HG03097 (cell line): ENCODE results near the gene PNPLA1.

Experiments
- ATAC-seq: cut with Tn5 transposase; IDR thresholded peaks from one replicate; pipeline ENCODE4 v1.9.1; 2021; ENCODE audit not compliant: unreplicated experiment, low FRiP score

PNPLA1 gene, protein sequence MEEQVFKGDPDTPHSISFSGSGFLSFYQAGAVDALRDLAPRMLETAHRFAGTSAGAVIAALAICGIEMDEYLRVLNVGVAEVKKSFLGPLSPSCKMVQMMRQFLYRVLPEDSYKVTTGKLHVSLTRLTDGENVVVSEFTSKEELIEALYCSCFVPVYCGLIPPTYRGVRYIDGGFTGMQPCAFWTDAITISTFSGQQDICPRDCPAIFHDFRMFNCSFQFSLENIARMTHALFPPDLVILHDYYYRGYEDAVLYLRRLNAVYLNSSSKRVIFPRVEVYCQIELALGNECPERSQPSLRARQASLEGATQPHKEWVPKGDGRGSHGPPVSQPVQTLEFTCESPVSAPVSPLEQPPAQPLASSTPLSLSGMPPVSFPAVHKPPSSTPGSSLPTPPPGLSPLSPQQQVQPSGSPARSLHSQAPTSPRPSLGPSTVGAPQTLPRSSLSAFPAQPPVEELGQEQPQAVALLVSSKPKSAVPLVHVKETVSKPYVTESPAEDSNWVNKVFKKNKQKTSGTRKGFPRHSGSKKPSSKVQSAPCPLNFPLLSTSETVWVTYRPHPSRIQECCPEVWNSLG

GRCh38 chr6:36269834-36270705, at the start of gene PNPLA1:
Gene PNPLA1, plus strand, starts transcription at chr6:36270060. Its CDS starts 400 bp downstream, at chr6:36270460.
- no peak for ATAC-seq

DNA sequence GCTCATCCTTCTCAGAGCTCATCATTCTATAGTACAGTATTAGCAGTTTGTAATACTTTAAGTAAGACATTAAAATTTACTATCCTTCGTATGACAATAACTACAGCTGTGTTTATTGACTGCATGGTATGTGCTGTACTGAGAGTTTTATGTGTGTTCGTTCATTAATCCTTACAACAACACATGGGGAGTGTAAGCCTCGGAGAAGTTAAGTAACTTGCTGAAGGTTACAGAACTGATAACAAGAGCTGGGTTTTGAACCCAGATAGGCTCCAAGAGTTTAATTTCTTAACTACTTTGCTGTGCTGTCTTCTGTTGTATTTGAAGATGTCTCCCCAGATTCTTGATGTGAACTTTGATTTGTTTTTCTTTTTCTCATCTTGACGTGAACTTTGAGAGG, 49.6 kb upstream of the PNPLA1 start:
- ATAC-seq: no peak

- no peak for ATAC-seq
Measured at GRCh38 chr6:36221674-36222073, 48.2 kb upstream of the PNPLA1 start.

GRCh38 chr6:36222924-36223323, 46.9 kb upstream of the PNPLA1 start:
- ATAC-seq: no peak

DNA sequence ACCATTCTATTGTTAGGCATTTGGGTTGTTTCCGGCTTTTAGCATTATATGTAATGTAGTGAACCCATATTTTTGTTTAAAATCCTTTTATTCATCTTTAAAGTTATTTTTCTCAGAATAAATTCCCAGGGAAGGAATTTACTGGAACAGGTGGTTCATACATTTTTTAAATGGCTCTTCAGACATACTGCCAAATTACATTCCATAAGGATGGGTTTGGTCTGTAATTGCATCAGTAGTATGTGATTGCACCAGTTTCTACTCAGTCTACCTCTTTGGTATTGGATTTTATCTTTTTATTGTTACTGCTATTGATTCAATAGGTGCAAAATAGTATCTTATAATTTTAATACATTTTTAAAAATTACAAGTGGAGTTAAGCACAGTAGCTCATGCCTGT, 46.2 kb upstream of the PNPLA1 start:
- ATAC-seq: no peak

- no peak for ATAC-seq
Measured at GRCh38 chr6:36224918-36225461, 44.9 kb upstream of the PNPLA1 start.

DNA sequence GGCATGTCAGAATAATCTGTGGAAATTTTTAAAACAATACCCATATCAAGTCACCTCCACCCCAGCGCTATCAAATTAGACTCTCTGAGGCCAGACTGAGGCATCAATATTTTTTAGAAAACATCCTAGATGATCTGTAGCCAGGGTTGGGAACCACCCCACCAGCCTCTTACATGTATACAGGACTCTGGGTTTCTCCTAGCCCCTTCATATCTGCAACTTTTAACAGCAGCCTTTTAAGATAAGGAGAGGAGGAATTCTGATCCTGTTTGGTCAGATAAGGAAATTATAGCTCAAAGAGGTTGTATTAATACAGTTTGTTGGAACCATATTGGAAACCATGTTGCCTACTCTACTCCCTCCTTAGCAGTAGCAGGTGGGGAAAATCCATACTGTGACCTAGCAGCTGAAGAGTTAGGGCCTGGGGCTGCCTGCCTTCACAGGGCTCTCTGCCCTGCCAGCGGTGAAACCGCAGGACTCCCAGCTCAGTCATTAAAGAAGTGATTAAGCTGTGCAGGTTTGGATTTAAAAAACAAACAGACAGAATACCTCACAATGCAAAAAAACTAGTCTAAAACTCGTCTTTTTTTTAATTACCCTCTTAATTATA, 43.3 kb upstream of the PNPLA1 start:
- ATAC-seq: no peak

- no peak for ATAC-seq
Measured at GRCh38 chr6:36227379-36228228, 42.3 kb upstream of the PNPLA1 start.

GRCh38 chr6:36229223-36229622, 40.6 kb upstream of the PNPLA1 start:
- ATAC-seq: no peak

- no peak for ATAC-seq
Measured at GRCh38 chr6:36230371-36230770, 39.5 kb upstream of the PNPLA1 start.

DNA sequence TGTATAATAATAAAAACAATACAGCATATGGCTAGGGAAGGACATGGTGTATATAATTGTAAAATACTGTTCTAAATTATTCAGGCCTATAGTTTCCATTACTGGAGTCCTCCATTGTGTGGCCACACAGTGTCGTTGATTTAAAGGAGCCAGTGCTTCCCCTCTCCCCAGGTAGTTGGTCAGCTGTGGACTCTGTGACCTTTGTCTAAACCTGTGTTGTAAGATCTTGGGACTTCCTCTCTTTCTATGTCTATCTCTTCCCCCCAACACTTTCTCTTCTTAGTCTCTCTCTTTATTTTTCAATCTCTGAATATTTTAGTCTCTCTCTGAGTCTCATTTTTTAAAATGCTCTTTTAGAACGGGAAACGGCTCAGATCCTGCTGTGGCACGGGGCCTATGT, 37.7 kb upstream of the PNPLA1 start:
- ATAC-seq: no peak

DNA sequence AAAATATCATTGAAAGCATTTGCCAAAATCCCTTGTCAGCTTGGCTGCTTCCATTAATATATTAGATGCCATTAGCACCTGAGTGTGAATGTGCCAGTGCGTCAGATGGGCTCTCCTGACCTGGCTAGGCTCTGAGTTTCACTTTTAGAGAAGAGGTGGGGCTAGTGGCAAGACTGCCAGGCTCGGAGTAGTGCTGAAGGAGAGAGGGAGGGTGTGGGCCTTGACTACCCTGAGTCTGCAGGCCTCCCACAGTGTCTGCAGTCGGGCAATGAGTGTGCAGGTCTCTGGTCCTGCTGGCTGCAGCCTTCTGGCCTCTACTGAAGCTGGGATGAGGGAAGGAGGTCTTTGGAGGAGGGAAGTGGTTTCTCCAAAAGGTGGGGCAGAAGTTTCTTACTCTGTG, 34.6 kb upstream of the PNPLA1 start:
- no peak for ATAC-seq

- ATAC-seq: no peak
Measured at GRCh38 chr6:36235862-36236261, 34.0 kb upstream of the PNPLA1 start.

DNA sequence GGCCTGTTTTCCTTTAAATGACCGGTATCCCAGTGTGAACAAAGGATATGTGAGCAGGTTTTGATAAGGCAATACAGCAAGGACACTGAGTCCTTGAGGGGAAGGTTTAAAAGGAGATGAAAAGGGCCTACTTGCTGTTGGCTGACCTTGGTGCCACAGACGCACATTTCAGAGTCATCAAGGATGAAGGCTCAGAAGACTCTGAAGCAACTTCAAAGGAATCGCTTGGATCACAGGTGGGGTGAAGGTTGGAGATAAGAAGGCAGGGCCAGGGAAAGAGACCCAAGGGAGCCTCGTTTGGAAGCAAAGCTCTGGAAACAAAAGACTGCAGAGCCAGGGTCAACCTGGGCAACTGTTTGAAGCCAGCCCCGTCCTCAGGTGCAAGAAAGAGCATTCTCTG, 30.1 kb upstream of the PNPLA1 start:
- no peak for ATAC-seq

DNA sequence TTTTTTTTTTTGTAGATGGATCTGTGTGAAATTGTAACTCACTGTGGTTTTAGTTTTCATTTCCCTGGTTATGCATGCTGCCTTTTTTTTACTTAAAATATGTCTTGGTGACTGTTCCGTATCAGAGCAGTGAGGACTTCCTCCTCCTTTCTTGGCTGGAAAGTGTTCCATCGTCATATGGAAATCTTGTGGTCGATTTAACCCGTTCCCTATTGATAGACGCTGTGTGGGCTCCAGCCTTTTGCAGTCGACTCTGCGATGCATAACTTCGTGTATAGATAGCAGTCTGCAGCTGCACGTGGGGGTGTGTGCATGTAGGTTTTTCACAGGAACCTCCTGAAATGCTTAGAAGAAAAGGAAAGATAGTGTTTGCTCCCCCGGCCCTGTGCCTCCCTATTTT, 28.1 kb upstream of the PNPLA1 start:
- no peak for ATAC-seq

DNA sequence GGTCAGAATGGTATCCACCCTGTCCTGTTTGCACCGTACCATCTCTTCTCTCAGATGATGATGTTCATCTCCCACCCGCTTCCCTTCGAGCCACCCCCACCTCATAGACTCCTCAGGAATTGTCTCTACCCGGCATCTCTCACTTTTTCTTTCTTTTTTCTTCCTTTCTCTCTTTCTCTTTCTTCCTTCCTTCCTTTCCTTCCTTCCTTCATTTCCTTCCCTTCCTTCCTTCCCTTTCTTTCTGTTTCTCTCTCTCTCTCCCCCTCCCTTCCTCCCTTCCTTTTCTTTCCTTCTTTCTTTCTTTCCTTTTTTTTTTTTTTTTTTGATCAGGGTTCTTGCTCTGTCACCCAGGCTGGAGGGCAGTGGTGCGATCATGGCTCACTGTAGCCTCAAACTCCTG, 27.7 kb upstream of the PNPLA1 start:
- ATAC-seq: no peak

DNA sequence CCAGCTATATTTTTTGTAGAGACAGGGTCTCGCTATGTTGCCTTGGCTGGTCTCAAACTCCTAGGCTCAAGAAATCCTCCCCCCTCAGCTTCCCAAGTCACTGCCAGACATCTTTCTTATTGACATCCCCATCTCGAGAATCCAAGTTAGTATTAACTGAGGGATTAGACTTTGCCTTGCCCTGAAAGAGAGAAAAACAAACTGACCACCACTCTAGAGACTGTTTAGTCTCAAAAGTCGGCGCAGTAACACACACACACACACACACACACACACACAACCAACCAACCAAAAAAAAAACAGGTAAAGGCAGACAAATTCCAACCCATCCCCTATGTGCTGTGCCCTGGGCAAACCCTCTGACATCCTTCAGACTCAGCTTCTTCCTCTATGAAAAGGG, 27.2 kb upstream of the PNPLA1 start:
- no peak for ATAC-seq

GRCh38 chr6:36243562-36244212, 26.2 kb upstream of the PNPLA1 start:
- no peak for ATAC-seq

GRCh38 chr6:36244641-36245280, 25.1 kb upstream of the PNPLA1 start:
- ATAC-seq: no peak
